SK-N-SH treated with all-trans-retinoic acid at 6 μM for 48 hours (cell line): ENCODE measurements around the gene LRRC4B.

Experiments
- ARNTL ChIP-seq: fragments of 450-650 bp; formaldehyde crosslinking; IDR thresholded peaks from 2 replicates; pipeline ENCODE4 v1.5.0; 2020; ENCODE audit warnings: low read depth, mild to moderate bottlenecking, moderate library complexity, borderline replicate concordance
- CSDC2 ChIP-seq: fragments of 250-450 bp; sonication (Bioruptor Pico); IDR thresholded peaks from 2 replicates; pipeline ENCODE4 v1.5.0; 2020; ENCODE audit warnings: mild to moderate bottlenecking, moderate library complexity
- ESRRG ChIP-seq: fragments of 250-450 bp; sonication (Bioruptor Pico); IDR thresholded peaks from 2 replicates; pipeline ENCODE4 v1.6.1; 2021; ENCODE audit warnings: mild to moderate bottlenecking
- GLIS3 ChIP-seq: fragments of 250-450 bp; sonication (Bioruptor Pico); IDR thresholded peaks from 2 replicates; pipeline ENCODE4 v1.5.0; 2020; ENCODE audit warnings: mild to moderate bottlenecking, moderate library complexity
- ISL1 ChIP-seq: fragments of 250-450 bp; sonication (Bioruptor Pico); IDR thresholded peaks from 2 replicates; pipeline ENCODE4 v2.1.2; 2022; ENCODE audit warnings: mild to moderate bottlenecking, moderate library complexity
- OSR1 ChIP-seq: fragments of 250-450 bp; sonication (Bioruptor Pico); IDR thresholded peaks from 2 replicates; pipeline ENCODE4 v1.8.0; 2022; ENCODE audit warnings: moderate library complexity, mild to moderate bottlenecking, inconsistent platforms
- TOX ChIP-seq: fragments of 250-450 bp; sonication (Bioruptor Pico); IDR thresholded peaks from 2 replicates; pipeline ENCODE4 v1.8.0; 2021; ENCODE audit warnings: mild to moderate bottlenecking, moderate library complexity, borderline replicate concordance
- ZFP3 ChIP-seq: fragments of 250-450 bp; sonication (Bioruptor Pico); IDR thresholded peaks from 2 replicates; pipeline ENCODE4 v1.5.0; 2020; ENCODE audit warnings: mild to moderate bottlenecking, moderate library complexity
- ZFP30 ChIP-seq: fragments of 450-650 bp; formaldehyde crosslinking; IDR thresholded peaks from 2 replicates; pipeline ENCODE4 v1.5.0; 2022; ENCODE audit warnings: mild to moderate bottlenecking, moderate library complexity
- ZNF70 ChIP-seq: fragments of 450-650 bp; formaldehyde crosslinking; IDR thresholded peaks from 2 replicates; pipeline ENCODE4 v1.5.0; 2020; ENCODE audit warnings: mild to moderate bottlenecking, moderate library complexity
- TF ChIP-seq, protein P1 (sequence below): fragments of 250-450 bp; sonication (Bioruptor Pico); IDR thresholded peaks from 2 replicates; pipeline ENCODE4 v1.8.0; 2020; ENCODE audit warnings: mild to moderate bottlenecking, moderate library complexity, borderline replicate concordance
- TF ChIP-seq, protein P2 (sequence below): fragments of 250-450 bp; sonication (Bioruptor Pico); IDR thresholded peaks from 2 replicates; pipeline ENCODE4 v1.8.0; 2021; ENCODE audit warnings: low read depth, mild to moderate bottlenecking, moderate library complexity, borderline replicate concordance
- TF ChIP-seq, protein P3 (sequence below): fragments of 250-450 bp; sonication (Bioruptor Pico); IDR thresholded peaks from 2 replicates; pipeline ENCODE4 v1.5.1; 2020; ENCODE audit warnings: low read depth, mild to moderate bottlenecking, moderate library complexity

DNA sequence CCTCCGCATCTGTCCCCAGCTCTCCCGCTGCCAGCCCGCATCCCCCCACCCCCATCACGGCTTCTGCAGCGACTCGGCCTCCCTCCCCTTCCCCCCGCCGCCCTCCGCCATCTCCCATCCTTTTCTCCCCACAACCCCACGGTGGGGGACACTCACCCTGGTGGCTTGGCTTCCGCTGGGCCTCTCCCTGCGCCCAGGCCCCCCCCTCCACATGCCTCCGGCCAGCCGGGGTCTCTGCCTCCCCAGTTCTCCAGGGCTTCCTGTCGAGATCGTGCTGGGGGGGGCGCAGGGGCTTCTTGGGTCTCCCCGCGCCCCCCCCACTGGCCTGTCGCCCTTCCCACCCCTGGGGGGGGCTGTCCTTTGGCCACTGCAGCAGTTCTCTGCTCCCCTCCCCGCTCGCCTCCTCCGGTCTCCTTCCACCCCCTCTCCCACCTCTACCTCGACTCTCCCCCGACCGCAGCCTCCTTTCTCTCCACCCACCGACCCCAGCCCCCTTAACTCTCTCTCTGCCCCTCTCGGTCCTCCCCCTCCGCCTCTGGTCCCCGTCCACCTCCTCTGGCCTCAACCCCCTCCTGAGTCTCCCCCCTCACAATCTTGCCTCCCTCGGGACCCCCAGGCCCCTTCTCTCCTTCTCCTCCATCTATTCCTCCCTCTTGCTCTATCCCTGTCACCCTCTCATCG is 17.1 kb downstream of the LRRC4B start:
- TF ChIP-seq CSDC2 (CRISPR knock-in tag) = no peak
- TF ChIP-seq ZFP30 = no peak
- TF ChIP-seq, protein P1, sequence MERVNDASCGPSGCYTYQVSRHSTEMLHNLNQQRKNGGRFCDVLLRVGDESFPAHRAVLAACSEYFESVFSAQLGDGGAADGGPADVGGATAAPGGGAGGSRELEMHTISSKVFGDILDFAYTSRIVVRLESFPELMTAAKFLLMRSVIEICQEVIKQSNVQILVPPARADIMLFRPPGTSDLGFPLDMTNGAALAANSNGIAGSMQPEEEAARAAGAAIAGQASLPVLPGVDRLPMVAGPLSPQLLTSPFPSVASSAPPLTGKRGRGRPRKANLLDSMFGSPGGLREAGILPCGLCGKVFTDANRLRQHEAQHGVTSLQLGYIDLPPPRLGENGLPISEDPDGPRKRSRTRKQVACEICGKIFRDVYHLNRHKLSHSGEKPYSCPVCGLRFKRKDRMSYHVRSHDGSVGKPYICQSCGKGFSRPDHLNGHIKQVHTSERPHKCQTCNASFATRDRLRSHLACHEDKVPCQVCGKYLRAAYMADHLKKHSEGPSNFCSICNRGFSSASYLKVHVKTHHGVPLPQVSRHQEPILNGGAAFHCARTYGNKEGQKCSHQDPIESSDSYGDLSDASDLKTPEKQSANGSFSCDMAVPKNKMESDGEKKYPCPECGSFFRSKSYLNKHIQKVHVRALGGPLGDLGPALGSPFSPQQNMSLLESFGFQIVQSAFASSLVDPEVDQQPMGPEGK (CRISPR knock-in tag) = no peak
- TF ChIP-seq, protein P2, sequence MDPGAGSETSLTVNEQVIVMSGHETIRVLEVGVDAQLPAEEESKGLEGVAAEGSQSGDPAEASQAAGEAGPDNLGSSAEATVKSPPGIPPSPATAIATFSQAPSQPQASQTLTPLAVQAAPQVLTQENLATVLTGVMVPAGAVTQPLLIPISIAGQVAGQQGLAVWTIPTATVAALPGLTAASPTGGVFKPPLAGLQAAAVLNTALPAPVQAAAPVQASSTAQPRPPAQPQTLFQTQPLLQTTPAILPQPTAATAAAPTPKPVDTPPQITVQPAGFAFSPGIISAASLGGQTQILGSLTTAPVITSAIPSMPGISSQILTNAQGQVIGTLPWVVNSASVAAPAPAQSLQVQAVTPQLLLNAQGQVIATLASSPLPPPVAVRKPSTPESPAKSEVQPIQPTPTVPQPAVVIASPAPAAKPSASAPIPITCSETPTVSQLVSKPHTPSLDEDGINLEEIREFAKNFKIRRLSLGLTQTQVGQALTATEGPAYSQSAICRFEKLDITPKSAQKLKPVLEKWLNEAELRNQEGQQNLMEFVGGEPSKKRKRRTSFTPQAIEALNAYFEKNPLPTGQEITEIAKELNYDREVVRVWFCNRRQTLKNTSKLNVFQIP (CRISPR knock-in tag) = no peak
- no peak for TF ChIP-seq ESRRG (CRISPR knock-in tag)
- no peak for TF ChIP-seq GLIS3 (CRISPR knock-in tag)
- TF ChIP-seq OSR1 (CRISPR knock-in tag) = no peak
- TF ChIP-seq, protein P3, sequence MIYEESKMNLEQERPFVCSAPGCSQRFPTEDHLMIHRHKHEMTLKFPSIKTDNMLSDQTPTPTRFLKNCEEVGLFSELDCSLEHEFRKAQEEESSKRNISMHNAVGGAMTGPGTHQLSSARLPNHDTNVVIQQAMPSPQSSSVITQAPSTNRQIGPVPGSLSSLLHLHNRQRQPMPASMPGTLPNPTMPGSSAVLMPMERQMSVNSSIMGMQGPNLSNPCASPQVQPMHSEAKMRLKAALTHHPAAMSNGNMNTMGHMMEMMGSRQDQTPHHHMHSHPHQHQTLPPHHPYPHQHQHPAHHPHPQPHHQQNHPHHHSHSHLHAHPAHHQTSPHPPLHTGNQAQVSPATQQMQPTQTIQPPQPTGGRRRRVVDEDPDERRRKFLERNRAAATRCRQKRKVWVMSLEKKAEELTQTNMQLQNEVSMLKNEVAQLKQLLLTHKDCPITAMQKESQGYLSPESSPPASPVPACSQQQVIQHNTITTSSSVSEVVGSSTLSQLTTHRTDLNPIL = no peak
- TF ChIP-seq ZFP3 (CRISPR knock-in tag) = no peak
- TF ChIP-seq ISL1 = no peak
- TF ChIP-seq TOX (CRISPR knock-in tag) = no peak
- no peak for TF ChIP-seq ZNF70
- no peak for TF ChIP-seq ARNTL (CRISPR knock-in tag)
